KBM-7 (cell line): ENCODE measurements around the gene RASSF1.
A peak's percentile ranks its signal among the peaks of the same experiment; 100 is the strongest.
"Not testable (repeated sequence)": the region's sequence is repeated elsewhere in the genome, so short reads cannot be mapped to it uniquely, and the experiment has no call there.

Experiments used
- DNase-seq: peaks from one replicate; pipeline ENCODE4 v3.0.0-alpha.2; 2015
- in situ Hi-C: fragments of 300-500 bp; cut with MboI; formaldehyde crosslinking; loops from 2 replicates; pipeline ENCODE4 v1.14.3; 2020; ENCODE audit warnings: low sequenced_read_pairs, low pct_unique_long_range_greater_than_20kb, mixed read lengths

RASSF1 gene

DNA sequence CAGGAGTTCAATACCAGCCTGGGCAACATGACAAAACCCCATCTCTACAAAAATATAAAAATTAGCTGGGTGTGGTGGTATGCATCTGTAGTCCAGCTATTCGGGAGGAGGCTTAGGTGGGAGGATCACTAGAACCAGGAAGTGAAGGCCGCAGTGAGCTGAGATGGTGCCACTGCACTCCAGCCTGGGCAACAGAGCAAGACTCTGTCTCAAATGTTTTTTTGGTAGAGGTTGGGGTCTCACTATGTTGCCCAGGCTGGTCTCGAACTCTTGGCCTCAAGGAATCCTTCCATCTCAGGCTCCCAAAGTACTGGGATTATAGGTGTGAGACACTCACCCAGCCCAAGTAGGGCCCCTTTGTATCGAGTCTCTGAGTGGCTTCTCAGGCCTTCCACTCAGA is 46.5 kb downstream of the RASSF1 start:
- in situ Hi-C loops, result no loop called here
- no peak for DNase-seq

DNA sequence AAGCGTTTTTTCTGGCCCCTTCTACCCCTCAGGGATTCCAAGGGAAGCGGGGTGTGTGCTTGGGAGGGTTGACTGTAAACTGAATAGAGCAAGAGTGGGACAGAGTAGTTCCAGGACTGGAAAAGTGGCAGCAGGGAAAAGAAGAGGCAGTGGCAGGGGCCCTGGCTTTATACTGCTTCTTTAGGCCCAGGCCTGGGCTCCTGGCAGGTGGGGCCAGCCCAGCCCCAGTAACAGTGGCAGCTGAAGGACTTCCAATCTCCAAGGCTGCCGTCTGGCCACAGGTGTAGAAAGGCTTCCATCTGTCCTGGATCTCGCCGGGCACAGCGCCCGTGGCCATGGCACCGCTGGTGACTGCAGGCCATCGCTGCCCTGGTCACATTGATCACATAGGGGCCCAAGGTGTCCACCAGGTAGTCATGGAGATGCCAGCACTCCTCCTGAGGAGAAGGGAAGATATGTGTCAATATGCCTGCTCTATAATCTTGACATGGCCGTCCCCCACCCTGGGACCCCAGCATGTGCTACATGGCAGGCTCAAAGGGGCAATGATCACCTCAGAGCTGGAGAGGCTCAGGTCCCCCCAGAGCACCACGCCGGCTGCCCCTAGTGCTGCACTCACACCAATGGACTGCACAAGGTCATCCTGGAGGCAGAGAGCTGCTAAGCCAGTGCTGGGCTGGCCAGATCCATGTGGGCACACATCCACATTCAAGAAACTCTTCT is 47.4 kb downstream of the RASSF1 start:
- DNase-seq, result no peak
- in situ Hi-C loops, result no loop called here

DNA sequence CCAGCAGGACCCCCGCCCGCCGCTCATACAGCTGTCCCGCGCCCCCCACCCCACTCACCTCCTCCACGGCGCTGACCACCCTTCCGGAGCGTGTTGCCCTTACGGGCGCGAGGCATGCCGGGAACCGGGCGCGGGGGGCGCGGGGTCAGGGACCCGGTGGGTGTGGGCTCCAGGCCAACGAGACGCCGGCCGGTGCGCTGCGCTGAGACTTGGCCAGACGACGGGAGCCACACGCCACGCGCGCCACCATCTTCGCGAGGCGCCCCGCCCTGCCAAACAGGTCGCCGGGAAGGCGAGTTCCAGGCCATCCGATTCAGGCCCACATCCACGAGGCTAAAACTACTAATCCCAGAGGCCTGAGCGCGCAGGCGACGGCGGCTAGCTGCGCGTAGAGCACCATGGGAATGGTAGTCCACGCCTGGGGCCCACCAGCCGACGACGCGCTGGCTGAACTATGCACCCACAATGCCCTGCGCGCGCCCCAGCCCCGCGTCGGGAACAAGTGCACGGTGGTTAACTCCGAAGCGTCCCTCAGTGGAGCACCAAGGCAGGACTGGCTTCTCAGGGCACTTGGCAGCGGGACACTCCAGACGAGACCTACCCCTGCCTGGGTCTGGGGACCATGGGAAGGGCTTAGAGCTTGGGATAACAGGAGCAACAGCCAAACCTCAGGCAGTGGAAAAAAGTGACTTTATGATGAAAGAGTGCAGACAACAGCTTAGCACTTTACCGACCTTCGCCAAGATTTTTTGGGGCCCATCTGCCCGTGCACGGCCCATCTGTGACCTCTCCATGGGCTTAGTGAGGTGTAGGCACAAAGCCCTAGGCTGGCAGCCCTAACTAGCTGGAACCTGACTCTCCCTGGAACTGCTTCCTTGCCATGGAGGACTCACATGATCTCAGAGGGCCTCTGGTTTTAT is 48.2 kb downstream of the RASSF1 start, which contains the start of gene IFRD2:
Gene IFRD2 (minus strand): TSS at position 271 of the 920 bp plus-strand sequence. CDS start 155 bp downstream, at position 116.
- in situ Hi-C loops, result no loop called here
- DNase-seq, result peak; percentile 98

DNA sequence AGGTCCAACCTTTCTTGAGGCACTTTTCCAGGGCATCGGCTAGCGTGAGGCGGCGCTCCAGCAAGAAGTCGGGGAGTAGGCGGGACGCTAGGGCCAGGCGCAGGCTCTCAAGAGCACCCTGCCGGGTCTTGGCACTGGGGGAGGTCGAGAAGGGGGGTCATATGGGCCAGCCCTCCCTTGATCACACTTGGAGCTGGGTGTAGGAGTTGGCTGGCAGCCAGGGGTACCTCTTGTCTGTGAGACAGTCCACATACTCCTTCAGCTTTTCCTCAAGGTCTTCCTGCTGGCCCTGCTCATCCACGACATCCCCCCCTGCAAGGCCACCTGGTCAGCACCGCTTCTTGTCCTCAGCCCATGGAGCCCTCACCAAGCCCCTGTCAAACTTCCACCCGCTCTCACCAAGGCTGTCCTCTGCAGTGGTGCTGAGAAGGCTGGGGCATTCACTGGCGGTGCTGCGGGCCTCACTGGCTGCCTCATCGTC is 50.4 kb downstream of the RASSF1 start:
- no peak for DNase-seq
- in situ Hi-C loops, result no loop called here

DNA sequence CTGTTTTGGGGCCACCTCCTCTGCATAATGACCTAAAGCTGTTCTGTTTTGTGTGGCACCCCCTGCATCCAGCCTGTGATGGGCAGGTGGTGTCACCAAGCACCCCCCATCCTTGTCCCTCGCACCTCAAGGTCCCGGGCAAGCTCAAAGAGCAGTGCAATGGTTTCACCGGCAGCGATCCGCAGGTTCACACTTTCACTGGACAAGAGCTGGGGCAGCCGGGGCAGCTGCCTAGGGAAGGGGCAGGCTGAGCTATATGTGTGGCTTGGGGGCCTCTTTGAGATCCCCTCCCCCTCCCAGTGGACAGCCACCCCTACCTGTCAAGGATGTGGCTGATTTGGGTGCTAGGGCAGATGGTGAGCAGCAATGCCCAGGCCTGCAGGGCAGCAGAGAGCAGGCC is 51.5 kb downstream of the RASSF1 start:
- DNase-seq, result no peak
- in situ Hi-C loops, result no loop called here

DNA sequence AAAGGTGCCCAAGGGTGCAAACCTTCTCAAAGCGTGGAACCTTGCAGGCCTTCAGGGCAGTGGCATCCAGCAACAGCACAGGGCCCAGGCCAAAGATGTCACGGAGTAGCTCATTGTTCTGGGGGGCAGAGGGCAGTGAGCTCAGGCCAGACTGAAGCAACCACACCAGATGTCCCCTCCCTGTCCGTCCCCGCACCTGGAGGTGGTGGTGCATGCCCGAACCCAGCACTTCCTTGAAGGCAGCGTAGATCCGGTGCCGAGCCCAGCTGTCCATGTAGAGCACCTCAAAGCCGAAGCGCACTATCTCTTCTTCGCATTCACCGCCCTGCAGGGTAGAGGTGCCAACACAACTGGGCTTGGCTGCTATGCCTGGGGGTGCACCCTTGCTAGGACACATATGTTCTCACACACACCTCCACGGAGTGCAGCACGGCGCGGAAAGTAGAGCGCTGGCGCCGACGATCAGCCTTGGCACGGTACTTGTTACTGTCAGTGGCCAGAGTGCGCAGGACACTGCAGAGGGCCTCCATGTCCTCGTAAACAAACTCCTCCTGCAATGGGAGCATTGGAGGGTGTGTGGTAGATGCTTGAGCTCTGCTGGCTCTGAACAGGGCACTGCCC is 52.1 kb downstream of the RASSF1 start:
- no peak for DNase-seq
- in situ Hi-C loops, result no loop called here

DNA sequence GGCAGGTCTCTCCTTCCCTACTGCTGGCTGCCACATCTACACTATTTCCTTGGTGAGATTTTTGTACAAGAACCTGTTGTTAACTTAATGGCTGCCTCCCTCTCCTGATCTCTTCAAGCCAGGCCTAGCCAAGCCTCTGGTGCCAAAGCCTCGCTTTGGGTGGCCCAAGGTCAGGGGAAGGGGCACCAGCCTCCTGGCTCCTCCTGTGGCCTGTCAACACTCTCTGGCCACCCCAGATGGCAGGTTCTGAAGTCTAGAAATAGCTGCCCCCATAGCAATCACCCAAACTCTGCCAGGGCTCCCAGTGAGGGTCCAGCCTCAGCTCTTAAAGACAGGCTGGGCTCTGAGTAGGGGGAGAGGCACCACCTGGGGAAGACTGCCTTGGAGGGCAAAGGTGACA is 53.4 kb downstream of the RASSF1 start:
- DNase-seq, result no peak
- in situ Hi-C loops, result no loop called here

DNA sequence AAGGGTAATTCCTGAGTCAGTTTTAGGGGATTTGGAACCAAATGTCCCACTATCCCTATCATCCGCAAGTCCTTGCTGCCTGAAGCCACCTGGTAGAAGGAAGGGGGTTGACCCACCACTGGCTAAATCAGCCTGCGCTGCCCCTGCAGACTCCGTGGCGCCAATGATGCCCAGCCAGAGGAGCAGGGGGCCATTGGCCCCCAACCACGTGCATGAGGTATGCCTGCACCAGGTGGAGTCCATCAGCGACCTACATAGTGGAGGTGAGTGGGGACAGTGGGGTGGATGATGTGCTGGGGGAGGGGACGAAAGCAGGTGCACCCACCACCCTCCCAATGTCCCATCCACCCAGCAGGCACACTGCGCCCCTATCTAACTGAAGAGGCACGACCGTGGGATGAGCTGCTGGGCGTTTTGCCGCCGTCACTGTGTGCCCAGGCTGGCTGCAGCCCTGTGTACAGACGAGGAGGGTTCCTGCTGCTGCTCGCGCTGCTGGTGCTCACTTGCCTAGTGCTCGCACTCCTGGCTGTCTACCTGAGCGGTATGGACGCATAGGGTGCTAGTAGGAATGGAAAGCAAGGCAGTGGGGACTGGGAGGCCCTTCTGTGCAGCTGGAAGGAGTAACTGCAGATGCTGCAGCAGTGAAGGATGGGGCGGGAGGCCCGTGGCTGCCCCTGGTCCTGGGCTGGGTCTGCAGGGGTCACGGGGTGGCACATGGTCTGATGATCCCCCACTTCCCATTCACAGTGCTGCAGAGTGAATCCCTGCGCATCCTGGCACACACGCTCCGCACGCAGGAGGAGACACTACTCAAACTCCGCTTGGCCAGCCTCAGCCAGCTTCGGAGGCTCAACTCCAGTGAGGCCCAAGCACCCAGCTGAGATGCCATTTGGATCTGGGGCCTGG is 54.1 kb downstream of the RASSF1 start:
- in situ Hi-C loops, result no loop called here
- DNase-seq, result no peak

DNA sequence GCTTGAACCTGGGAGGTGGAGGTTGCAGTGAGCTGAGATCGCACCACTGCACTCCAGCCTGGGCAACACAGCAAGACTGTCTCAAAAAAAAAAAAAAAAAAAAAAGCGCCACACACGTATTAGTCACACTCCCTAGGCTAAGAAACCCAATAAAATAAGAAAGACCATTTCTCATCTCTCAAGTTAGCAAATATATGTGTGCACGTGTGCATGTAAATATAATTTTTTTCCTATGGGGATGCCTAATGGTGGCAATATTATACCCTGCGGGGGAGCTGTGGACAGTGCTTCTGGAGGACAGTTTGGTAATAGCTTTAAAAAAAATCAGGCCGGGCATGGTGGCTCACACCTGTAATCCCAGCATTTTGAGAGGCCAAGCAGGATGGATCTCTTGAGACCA is 56.5 kb downstream of the RASSF1 start:
- DNase-seq, in situ Hi-C loops: not testable (repeated sequence)
